ENCODE data around the gene PLA2G4A.

PLA2G4A gene

DNA sequence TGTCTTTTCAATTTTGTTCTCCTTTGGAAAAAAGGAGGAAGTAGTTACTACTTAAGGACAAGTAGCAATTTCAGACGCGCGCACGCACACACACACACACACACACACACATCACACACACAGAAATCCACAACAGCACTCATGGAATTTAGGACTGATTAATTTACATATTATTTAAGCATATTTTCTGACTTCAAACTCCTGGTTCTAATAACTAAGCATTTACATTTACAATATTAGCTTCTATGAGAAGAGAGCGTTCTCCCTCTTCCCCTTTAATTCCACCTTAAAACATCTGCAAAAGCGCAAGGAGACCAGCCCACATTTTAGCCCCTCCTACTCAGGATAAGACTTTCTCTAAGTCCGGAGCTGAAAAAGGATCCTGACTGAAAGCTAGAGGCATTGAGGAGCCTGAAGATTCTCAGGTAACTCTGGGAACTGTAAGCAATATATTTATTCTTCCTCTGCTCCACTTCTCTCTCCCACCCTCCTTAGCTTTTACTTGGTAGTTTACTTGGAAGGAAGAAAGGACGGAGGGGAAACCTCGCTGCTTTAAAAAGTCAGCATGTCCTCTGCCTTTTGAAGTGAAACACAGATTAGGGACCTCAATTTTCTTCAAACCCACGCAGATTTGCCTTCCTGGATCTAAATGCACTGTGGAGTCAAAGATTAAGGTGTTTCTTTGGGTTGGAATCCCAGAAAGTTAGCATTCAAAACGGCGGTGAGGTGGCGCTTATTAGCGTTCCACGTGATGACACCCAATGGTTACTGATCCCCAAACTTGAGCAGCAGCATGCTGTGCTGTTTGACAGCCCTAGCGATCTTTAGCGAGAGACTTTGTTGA, at the start of gene PLA2G4A:
PLA2G4A (plus strand) TSS at position 339 of the 844 bp plus-strand sequence. CDS start 25,406 bp downstream, outside the sequence.
- H3K9me3 ChIP-seq (ENCODE audit: control insufficient read depth in 1 of 2, low read length in 2 of 2) = no peaks in the 10 kb centered on the region
- no peaks in the 10 kb centered on the region for H3K27me3 ChIP-seq (ENCODE audit: low read depth, low read length)
- peak within 1 kb of the TSS; percentile 78 to 99 for H3K4me3 ChIP-seq (ENCODE audit: low read depth in 1 of 2, low read length in 2 of 2)
- H3K36me3 ChIP-seq (ENCODE audit: control insufficient read depth in 1 of 2, insufficient read depth in 2 of 2, low read length in 2 of 2) = no peaks in the 10 kb centered on the region
- peak within 1 kb of the TSS; percentile 84 for H3K27ac ChIP-seq (ENCODE audit: low read length)
- peaks cover 0 to 5% of the 10 kb centered on the region in 2 donors for H3K4me1 ChIP-seq (ENCODE audit: control insufficient read depth in 1 of 2, insufficient read depth in 2 of 2, low read length in 2 of 2)

DNA sequence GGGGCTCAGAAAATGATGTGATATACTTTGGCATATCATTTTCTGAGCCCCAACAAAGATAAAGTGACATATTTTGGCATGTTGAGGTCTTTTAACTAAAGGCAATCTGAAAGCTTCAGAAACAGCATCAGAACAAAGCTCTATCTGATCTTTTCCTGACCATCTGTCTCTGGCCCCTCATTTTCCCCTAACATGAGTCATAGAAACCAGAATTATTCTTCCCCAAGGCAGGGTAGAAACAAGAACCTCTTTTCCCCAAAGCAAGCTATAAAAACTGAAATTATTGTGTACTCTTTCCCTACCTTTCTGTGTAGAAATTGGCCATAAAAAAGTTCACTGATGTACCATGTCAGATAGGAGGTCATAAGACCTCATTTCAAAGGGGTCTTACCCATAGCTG, 48.7 kb upstream of the PLA2G4A start:
- no peaks in the 10 kb centered on the region for H3K36me3 ChIP-seq (ENCODE audit: control insufficient read depth in 1 of 2, insufficient read depth in 2 of 2, low read length in 2 of 2)
- no peak overlapping the region for H3K4me3 ChIP-seq (ENCODE audit: low read depth in 1 of 2, low read length in 2 of 2)
- H3K27me3 ChIP-seq (ENCODE audit: low read depth, low read length) = no peaks in the 10 kb centered on the region

DNA sequence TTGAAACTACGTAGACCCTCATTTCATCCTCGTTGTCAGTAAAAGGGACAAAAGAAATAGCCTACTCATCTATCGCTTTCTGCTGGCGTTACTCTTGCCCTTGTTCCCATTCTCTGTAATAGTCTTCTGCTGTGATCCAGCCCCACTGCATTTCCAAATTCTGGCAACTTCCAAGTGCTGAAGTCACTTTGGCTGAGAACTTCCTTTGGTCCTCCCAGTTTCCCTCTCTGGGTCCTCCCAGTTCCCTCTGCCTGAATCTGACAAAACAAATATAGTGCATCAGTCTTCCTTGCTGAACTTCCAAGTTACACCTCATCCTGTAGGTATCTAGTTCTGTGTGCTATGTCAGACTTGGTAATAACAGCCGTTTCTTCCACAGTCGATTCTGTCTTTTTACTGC, 47.0 kb upstream of the PLA2G4A start:
- no peak overlapping the region for H3K4me3 ChIP-seq (ENCODE audit: low read depth in 1 of 2, low read length in 2 of 2)
- no peaks in the 10 kb centered on the region for H3K36me3 ChIP-seq (ENCODE audit: control insufficient read depth in 1 of 2, insufficient read depth in 2 of 2, low read length in 2 of 2)
- no peak overlapping the region for H3K27ac ChIP-seq (ENCODE audit: low read length)
- H3K9me3 ChIP-seq (ENCODE audit: control insufficient read depth in 1 of 2, low read length in 2 of 2) = no peaks in the 10 kb centered on the region
- no peaks in the 10 kb centered on the region for H3K4me1 ChIP-seq (ENCODE audit: control insufficient read depth in 1 of 2, insufficient read depth in 2 of 2, low read length in 2 of 2)
- no peaks in the 10 kb centered on the region for H3K27me3 ChIP-seq (ENCODE audit: low read depth, low read length)

More for the DNA sequence above, 48.7 kb upstream of the PLA2G4A start:
- H3K4me1 ChIP-seq (ENCODE audit: control insufficient read depth in 1 of 2, insufficient read depth in 2 of 2, low read length in 2 of 2) = peaks cover 0 to 2% of the 10 kb centered on the region in 2 donors
- no peak overlapping the region for H3K27ac ChIP-seq (ENCODE audit: low read length)
- H3K9me3 ChIP-seq (ENCODE audit: control insufficient read depth in 1 of 2, low read length in 2 of 2) = no peaks in the 10 kb centered on the region

DNA sequence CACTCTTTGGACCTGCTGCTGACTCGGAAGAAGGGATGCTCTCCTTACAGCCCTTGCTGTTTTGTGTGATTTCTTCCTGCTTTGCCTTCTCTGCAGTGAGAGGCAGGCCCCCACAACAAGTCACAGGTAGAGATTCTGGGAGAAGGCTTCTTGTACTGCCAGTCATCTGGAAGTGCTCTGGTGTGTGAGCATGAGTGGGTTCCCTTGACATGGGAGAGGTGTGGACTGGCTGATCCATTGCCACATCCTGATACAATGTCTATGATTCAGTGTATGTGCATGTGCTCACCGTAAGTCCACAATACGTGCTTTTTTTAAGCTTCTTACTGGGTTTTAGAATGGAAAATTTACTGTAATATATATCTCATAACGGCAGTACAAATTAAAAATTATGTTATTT, 46.0 kb upstream of the PLA2G4A start:
- no peak overlapping the region for H3K4me3 ChIP-seq (ENCODE audit: low read depth in 1 of 2, low read length in 2 of 2)
- no peak overlapping the region for H3K27ac ChIP-seq (ENCODE audit: low read length)
- no peaks in the 10 kb centered on the region for H3K9me3 ChIP-seq (ENCODE audit: control insufficient read depth in 1 of 2, low read length in 2 of 2)
- no peaks in the 10 kb centered on the region for H3K36me3 ChIP-seq (ENCODE audit: control insufficient read depth in 1 of 2, insufficient read depth in 2 of 2, low read length in 2 of 2)
- H3K27me3 ChIP-seq (ENCODE audit: low read depth, low read length) = no peaks in the 10 kb centered on the region
- no peaks in the 10 kb centered on the region for H3K4me1 ChIP-seq (ENCODE audit: control insufficient read depth in 1 of 2, insufficient read depth in 2 of 2, low read length in 2 of 2)

DNA sequence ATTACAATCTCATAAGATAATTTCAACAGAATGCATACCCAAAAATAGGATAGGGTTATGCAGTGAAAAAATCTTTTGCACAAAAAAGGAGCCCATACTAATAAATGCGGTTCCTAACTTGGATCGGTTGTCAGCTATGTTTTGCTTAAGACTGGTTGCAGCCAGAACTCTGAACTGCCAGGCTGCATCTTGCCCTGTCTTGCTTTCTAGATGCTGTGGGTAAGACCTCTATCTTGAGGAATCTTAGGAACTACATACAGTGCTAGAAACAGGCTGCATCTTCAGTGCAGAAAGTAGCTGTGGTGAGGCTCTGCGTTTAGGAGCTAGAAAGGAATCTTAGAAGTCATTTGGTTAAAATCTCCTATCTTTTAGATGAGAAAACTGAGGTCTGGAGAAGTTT, 45.6 kb upstream of the PLA2G4A start:
- Histone ChIP-seq H3K36me3 (ENCODE audit: control insufficient read depth in 1 of 2, insufficient read depth in 2 of 2, low read length in 2 of 2) (no peaks in the 10 kb centered on the region), H3K27ac (ENCODE audit: low read length) (no peak overlapping the region), H3K9me3 (ENCODE audit: control insufficient read depth in 1 of 2, low read length in 2 of 2) (no peaks in the 10 kb centered on the region), H3K27me3 (ENCODE audit: low read depth, low read length) (no peaks in the 10 kb centered on the region), H3K4me3 (ENCODE audit: low read depth in 1 of 2, low read length in 2 of 2) (no peak overlapping the region), H3K4me1 (ENCODE audit: control insufficient read depth in 1 of 2, insufficient read depth in 2 of 2, low read length in 2 of 2) (no peaks in the 10 kb centered on the region)

DNA sequence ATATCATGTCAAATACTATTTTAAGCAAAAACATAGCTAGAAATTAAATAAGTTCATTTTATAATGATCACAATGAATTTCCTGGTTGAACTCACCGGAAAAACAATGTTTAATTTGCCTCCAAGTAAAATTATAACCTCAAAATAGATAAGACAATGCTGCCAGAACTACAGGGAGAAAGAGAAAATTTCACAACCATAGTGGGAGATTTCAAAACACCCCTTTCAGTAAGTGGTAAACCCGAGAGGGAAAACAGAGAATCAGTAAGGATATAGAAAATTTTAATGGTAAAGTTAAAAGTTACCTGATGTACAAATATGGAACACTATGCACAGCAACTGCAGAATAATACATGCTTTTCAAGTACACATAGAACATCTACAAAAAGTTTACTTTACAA, 43.2 kb upstream of the PLA2G4A start:
- Histone ChIP-seq H3K4me1 (ENCODE audit: control insufficient read depth in 1 of 2, insufficient read depth in 2 of 2, low read length in 2 of 2) (no peaks in the 10 kb centered on the region), H3K27ac (ENCODE audit: low read length) (no peak overlapping the region), H3K36me3 (ENCODE audit: control insufficient read depth in 1 of 2, insufficient read depth in 2 of 2, low read length in 2 of 2) (no peaks in the 10 kb centered on the region), H3K27me3 (ENCODE audit: low read depth, low read length) (no peaks in the 10 kb centered on the region), H3K4me3 (ENCODE audit: low read depth in 1 of 2, low read length in 2 of 2) (no peak overlapping the region), H3K9me3 (ENCODE audit: control insufficient read depth in 1 of 2, low read length in 2 of 2) (no peaks in the 10 kb centered on the region)

DNA sequence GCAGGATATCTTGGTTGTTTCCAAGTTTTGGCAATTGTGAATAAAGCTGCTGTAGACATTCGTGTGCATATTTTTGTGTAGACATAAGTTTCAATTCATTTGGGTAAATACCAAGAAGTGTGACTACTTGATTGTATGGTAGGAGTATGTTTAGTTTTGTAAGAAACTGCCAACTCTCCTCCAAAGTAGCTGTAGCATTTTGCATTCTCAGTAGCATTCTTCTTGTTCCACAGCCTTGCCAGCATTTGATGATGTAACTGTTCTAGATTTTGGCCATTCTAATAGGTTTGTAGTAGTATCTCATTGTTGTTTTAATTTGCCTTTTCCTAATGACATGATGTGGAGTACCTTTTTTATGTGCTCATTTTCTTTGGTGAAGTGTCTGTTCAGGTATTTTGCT, 38.6 kb upstream of the PLA2G4A start:
- Histone ChIP-seq H3K27ac (ENCODE audit: low read length) (no peak overlapping the region), H3K4me3 (ENCODE audit: low read depth in 1 of 2, low read length in 2 of 2) (no peak overlapping the region), H3K9me3 (ENCODE audit: control insufficient read depth in 1 of 2, low read length in 2 of 2) (no peaks in the 10 kb centered on the region), H3K36me3 (ENCODE audit: control insufficient read depth in 1 of 2, insufficient read depth in 2 of 2, low read length in 2 of 2) (no peaks in the 10 kb centered on the region), H3K27me3 (ENCODE audit: low read depth, low read length) (no peaks in the 10 kb centered on the region), H3K4me1 (ENCODE audit: control insufficient read depth in 1 of 2, insufficient read depth in 2 of 2, low read length in 2 of 2) (no peaks in the 10 kb centered on the region)

DNA sequence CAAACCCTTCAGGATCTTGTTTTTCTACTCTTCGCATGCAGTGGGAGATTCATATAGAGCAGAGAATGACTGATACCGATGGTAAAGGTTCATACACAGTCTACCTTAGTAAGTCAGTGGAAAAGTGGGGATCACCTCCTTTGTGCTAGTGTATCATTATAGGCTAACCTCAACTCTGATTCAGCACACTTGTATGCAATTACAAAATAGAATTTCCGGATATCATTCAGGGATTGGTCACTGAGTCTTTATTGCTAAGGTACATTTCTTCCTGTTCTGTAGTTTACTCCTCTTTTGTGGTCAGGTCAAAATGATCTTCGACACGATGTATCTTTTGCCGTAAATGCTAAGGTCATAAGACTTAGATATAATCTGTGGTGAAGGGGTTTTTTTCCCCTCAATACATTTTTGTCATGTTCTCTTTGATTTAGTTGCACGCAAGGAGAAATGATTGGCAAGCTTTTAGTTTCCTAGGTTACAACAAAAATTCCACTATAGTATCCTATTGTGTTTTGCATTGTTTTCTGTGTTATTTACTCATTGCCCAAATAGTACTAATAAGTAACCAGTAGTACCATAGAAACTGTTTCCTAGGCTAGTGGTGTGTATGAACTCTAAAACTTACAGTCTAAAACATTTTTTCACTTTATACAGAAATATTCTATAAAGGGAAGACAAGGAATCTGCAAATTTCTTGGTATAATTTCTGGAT, 35.7 kb upstream of the PLA2G4A start:
- Histone ChIP-seq H3K9me3 (ENCODE audit: control insufficient read depth in 1 of 2, low read length in 2 of 2) (no peaks in the 10 kb centered on the region), H3K36me3 (ENCODE audit: control insufficient read depth in 1 of 2, insufficient read depth in 2 of 2, low read length in 2 of 2) (no peaks in the 10 kb centered on the region), H3K4me1 (ENCODE audit: control insufficient read depth in 1 of 2, insufficient read depth in 2 of 2, low read length in 2 of 2) (no peaks in the 10 kb centered on the region), H3K4me3 (ENCODE audit: low read depth in 1 of 2, low read length in 2 of 2) (no peak overlapping the region), H3K27me3 (ENCODE audit: low read depth, low read length) (no peaks in the 10 kb centered on the region), H3K27ac (ENCODE audit: low read length) (no peak overlapping the region)

DNA sequence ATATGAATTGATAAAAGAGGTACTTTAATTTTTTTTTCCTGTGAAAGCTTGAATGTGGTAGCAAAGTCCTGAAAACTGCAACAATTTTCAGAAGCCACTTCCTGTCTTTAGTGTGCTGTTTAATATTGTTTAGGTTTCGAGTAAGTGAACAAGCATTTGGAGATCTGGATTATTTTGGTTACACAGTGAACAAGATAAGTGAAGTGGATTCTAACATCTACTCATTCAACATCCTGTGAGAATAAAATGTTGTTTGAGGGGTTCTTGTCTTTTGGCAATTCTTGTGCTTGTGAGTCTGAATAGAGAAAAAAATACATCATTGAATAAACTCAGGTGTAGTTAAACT, 35.2 kb upstream of the PLA2G4A start:
- H3K9me3 ChIP-seq (ENCODE audit: control insufficient read depth in 1 of 2, low read length in 2 of 2) = no peaks in the 10 kb centered on the region
- H3K27ac ChIP-seq (ENCODE audit: low read length) = no peak overlapping the region
- no peaks in the 10 kb centered on the region for H3K27me3 ChIP-seq (ENCODE audit: low read depth, low read length)
- H3K4me3 ChIP-seq (ENCODE audit: low read depth in 1 of 2, low read length in 2 of 2) = no peak overlapping the region
- H3K36me3 ChIP-seq (ENCODE audit: control insufficient read depth in 1 of 2, insufficient read depth in 2 of 2, low read length in 2 of 2) = no peaks in the 10 kb centered on the region
- no peaks in the 10 kb centered on the region for H3K4me1 ChIP-seq (ENCODE audit: control insufficient read depth in 1 of 2, insufficient read depth in 2 of 2, low read length in 2 of 2)

DNA sequence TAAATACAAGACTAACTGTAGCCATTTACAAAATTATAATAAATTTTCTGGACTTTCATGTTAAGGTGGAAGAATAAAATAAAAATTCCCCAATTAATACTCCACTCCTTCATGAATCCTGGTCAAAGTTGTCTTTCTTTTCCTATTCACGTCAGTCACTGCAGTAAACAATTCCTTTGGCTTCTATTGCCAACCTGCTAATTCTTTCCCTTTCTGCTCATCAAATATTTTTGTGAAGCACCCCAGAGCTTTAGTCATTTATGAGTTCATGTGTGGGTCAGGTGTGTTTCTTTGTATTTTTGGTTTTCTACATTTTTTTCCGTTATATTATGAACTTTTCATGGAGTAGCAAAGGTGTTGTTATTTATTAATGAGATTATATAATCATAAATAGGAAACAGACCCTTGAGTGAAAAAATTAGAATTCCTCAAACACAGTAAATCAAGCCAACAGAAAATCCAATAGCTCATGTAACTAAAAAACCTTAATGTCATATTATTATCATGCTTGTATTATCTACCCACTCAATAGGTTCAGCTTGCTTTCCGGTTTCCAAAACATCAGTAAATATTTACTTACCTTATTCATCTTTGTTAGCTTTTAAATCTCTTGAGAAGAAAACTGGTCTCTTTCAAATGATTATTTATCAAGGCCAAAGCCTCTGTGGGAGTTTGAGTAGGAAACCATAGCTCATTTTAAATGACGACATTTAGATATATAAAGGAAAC, 29.6 kb upstream of the PLA2G4A start:
- H3K36me3 ChIP-seq (ENCODE audit: control insufficient read depth in 1 of 2, insufficient read depth in 2 of 2, low read length in 2 of 2) = no peaks in the 10 kb centered on the region
- no peaks in the 10 kb centered on the region for H3K27me3 ChIP-seq (ENCODE audit: low read depth, low read length)
- H3K9me3 ChIP-seq (ENCODE audit: control insufficient read depth in 1 of 2, low read length in 2 of 2) = no peaks in the 10 kb centered on the region
- no peaks in the 10 kb centered on the region for H3K4me1 ChIP-seq (ENCODE audit: control insufficient read depth in 1 of 2, insufficient read depth in 2 of 2, low read length in 2 of 2)
- H3K4me3 ChIP-seq (ENCODE audit: low read depth in 1 of 2, low read length in 2 of 2) = no peak overlapping the region
- no peak overlapping the region for H3K27ac ChIP-seq (ENCODE audit: low read length)

DNA sequence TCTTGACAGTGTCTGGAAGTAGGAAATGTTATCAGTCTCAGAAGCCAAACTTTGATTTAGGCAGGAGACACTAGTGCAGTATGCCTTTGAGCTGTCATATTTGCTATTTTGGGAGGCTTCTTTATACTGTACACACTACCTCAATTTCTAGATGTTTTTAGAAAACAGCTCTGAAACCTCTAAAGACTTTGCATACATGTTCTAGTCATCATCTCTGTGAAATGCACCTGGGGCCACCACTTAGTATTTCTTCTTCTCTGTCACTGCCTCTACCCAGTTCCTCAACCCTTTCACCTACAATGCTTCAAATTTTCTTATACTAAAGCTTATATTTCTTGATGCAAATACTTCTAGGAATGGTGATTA, 29.1 kb upstream of the PLA2G4A start:
- no peaks in the 10 kb centered on the region for H3K9me3 ChIP-seq (ENCODE audit: control insufficient read depth in 1 of 2, low read length in 2 of 2)
- no peak overlapping the region for H3K4me3 ChIP-seq (ENCODE audit: low read depth in 1 of 2, low read length in 2 of 2)
- H3K27ac ChIP-seq (ENCODE audit: low read length) = no peak overlapping the region
- H3K4me1 ChIP-seq (ENCODE audit: control insufficient read depth in 1 of 2, insufficient read depth in 2 of 2, low read length in 2 of 2) = no peaks in the 10 kb centered on the region
- no peaks in the 10 kb centered on the region for H3K27me3 ChIP-seq (ENCODE audit: low read depth, low read length)
- H3K36me3 ChIP-seq (ENCODE audit: control insufficient read depth in 1 of 2, insufficient read depth in 2 of 2, low read length in 2 of 2) = no peaks in the 10 kb centered on the region

Data from muscle layer of duodenum (tissue), 2 donors.